ENCODE measurements around the gene ASIC2.

ASIC2 gene

DNA sequence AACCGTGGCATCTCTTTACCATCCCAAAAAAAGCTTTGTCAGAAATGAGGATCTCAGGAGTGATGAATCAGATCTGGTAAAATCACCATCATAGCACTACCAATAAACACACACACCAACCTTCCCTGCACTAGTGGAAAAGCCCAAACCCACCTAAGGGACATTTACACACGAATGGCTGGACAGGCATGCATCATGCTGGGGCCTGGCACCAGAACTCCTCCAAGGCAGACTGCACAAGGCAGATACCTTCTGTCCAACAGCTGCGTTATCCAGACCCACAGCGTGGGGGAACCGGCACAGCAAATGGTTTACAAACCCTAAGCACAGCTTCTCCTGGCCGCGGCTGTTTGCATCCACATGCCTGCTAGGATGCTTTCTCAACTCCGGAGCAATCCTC, 2.8 kb downstream of the ASIC2 start:
- ChIA-PET POLR2A (no interaction called here), CTCF (interaction anchor here (0.7 kb wide), 1 partner anchor 150 kb away, joined by 3 read pairs; no protein-coding TSS in a partner anchor)
- H3K27ac ChIP-seq (ENCODE audit: extremely low read depth, low read depth, low read length) = no peak overlapping the region
- no peaks in the 10 kb centered on the region for H3K9me3 ChIP-seq (ENCODE audit: control insufficient read depth, insufficient read depth, low read depth, low read length)
- no peak overlapping the region for H3K4me3 ChIP-seq (ENCODE audit: low read depth, low read length)
- H3K4me1 ChIP-seq (ENCODE audit: control insufficient read depth, insufficient read depth, low read length) = peaks cover 3% of the 10 kb centered on the region; the same call in 1 of the 2 replicates
- TF ChIP-seq ZBTB20 (tag by site-specific recombination; IDR thresholded peaks at IDR 0.05) (no peak), ZNF157 (tag by site-specific recombination; IDR thresholded peaks at IDR 0.05) (no peak), ZNF776 (tag by site-specific recombination; IDR thresholded peaks at IDR 0.05; ENCODE audit: borderline replicate concordance) (no peak), ZNF677 (tag by site-specific recombination; IDR thresholded peaks at IDR 0.05) (no peak), YY1 (tag by site-specific recombination; IDR thresholded peaks at IDR 0.05) (no peak), ZNF473 (tag by site-specific recombination; IDR thresholded peaks at IDR 0.05) (no peak), SP3 (tag by site-specific recombination; IDR thresholded peaks at IDR 0.05) (no peak), ZNF426 (tag by site-specific recombination; IDR thresholded peaks at IDR 0.05) (no peak), ZNF335 (tag by site-specific recombination; conservative IDR thresholded peaks at IDR 0.05) (no peak), ZNF571 (tag by site-specific recombination; IDR thresholded peaks at IDR 0.05) (no peak), ZNF610 (tag by site-specific recombination; IDR thresholded peaks at IDR 0.05; ENCODE audit: borderline replicate concordance) (no peak), KLF7 (tag by site-specific recombination; IDR thresholded peaks at IDR 0.05; ENCODE audit: borderline replicate concordance) (no peak)
- TF ChIP-seq, protein P1, sequence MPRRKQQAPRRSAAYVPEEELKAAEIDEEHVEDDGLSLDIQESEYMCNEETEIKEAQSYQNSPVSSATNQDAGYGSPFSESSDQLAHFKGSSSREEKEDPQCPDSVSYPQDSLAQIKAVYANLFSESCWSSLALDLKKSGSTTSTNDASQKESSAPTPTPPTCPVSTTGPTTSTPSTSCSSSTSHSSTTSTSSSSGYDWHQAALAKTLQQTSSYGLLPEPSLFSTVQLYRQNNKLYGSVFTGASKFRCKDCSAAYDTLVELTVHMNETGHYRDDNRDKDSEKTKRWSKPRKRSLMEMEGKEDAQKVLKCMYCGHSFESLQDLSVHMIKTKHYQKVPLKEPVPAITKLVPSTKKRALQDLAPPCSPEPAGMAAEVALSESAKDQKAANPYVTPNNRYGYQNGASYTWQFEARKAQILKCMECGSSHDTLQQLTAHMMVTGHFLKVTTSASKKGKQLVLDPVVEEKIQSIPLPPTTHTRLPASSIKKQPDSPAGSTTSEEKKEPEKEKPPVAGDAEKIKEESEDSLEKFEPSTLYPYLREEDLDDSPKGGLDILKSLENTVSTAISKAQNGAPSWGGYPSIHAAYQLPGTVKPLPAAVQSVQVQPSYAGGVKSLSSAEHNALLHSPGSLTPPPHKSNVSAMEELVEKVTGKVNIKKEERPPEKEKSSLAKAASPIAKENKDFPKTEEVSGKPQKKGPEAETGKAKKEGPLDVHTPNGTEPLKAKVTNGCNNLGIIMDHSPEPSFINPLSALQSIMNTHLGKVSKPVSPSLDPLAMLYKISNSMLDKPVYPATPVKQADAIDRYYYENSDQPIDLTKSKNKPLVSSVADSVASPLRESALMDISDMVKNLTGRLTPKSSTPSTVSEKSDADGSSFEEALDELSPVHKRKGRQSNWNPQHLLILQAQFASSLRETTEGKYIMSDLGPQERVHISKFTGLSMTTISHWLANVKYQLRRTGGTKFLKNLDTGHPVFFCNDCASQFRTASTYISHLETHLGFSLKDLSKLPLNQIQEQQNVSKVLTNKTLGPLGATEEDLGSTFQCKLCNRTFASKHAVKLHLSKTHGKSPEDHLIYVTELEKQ (tag by site-specific recombination; IDR thresholded peaks at IDR 0.05; ENCODE audit: borderline replicate concordance) = no peak
- TF ChIP-seq, protein P2, sequence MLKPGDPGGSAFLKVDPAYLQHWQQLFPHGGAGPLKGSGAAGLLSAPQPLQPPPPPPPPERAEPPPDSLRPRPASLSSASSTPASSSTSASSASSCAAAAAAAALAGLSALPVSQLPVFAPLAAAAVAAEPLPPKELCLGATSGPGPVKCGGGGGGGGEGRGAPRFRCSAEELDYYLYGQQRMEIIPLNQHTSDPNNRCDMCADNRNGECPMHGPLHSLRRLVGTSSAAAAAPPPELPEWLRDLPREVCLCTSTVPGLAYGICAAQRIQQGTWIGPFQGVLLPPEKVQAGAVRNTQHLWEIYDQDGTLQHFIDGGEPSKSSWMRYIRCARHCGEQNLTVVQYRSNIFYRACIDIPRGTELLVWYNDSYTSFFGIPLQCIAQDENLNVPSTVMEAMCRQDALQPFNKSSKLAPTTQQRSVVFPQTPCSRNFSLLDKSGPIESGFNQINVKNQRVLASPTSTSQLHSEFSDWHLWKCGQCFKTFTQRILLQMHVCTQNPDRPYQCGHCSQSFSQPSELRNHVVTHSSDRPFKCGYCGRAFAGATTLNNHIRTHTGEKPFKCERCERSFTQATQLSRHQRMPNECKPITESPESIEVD (tag by site-specific recombination; IDR thresholded peaks at IDR 0.05) = no peak
- TF ChIP-seq, protein P3, sequence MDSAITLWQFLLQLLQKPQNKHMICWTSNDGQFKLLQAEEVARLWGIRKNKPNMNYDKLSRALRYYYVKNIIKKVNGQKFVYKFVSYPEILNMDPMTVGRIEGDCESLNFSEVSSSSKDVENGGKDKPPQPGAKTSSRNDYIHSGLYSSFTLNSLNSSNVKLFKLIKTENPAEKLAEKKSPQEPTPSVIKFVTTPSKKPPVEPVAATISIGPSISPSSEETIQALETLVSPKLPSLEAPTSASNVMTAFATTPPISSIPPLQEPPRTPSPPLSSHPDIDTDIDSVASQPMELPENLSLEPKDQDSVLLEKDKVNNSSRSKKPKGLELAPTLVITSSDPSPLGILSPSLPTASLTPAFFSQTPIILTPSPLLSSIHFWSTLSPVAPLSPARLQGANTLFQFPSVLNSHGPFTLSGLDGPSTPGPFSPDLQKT (IDR thresholded peaks at IDR 0.05; ENCODE audit: borderline replicate concordance, low read depth, low read length) = no peak
- TF ChIP-seq, protein P4, sequence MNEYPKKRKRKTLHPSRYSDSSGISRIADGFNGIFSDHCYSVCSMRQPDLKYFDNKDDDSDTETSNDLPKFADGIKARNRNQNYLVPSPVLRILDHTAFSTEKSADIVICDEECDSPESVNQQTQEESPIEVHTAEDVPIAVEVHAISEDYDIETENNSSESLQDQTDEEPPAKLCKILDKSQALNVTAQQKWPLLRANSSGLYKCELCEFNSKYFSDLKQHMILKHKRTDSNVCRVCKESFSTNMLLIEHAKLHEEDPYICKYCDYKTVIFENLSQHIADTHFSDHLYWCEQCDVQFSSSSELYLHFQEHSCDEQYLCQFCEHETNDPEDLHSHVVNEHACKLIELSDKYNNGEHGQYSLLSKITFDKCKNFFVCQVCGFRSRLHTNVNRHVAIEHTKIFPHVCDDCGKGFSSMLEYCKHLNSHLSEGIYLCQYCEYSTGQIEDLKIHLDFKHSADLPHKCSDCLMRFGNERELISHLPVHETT (tag by site-specific recombination; IDR thresholded peaks at IDR 0.05) = no peak
- TF ChIP-seq, protein P5, sequence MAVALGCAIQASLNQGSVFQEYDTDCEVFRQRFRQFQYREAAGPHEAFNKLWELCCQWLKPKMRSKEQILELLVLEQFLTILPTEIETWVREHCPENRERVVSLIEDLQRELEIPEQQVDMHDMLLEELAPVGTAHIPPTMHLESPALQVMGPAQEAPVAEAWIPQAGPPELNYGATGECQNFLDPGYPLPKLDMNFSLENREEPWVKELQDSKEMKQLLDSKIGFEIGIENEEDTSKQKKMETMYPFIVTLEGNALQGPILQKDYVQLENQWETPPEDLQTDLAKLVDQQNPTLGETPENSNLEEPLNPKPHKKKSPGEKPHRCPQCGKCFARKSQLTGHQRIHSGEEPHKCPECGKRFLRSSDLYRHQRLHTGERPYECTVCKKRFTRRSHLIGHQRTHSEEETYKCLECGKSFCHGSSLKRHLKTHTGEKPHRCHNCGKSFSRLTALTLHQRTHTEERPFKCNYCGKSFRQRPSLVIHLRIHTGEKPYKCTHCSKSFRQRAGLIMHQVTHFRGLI (tag by site-specific recombination; IDR thresholded peaks at IDR 0.05) = no peak
- TF ChIP-seq, protein P6, sequence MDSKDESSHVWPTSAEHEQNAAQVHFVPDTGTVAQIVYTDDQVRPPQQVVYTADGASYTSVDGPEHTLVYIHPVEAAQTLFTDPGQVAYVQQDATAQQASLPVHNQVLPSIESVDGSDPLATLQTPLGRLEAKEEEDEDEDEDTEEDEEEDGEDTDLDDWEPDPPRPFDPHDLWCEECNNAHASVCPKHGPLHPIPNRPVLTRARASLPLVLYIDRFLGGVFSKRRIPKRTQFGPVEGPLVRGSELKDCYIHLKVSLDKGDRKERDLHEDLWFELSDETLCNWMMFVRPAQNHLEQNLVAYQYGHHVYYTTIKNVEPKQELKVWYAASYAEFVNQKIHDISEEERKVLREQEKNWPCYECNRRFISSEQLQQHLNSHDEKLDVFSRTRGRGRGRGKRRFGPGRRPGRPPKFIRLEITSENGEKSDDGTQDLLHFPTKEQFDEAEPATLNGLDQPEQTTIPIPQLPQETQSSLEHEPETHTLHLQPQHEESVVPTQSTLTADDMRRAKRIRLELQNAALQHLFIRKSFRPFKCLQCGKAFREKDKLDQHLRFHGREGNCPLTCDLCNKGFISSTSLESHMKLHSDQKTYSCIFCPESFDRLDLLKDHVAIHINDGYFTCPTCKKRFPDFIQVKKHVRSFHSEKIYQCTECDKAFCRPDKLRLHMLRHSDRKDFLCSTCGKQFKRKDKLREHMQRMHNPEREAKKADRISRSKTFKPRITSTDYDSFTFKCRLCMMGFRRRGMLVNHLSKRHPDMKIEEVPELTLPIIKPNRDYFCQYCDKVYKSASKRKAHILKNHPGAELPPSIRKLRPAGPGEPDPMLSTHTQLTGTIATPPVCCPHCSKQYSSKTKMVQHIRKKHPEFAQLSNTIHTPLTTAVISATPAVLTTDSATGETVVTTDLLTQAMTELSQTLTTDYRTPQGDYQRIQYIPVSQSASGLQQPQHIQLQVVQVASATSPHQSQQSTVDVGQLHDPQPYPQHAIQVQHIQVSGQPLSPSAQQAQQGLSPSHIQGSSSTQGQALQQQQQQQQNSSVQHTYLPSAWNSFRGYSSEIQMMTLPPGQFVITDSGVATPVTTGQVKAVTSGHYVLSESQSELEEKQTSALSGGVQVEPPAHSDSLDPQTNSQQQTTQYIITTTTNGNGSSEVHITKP (tag by site-specific recombination; IDR thresholded peaks at IDR 0.05) = no peak
- TF ChIP-seq, protein P7, sequence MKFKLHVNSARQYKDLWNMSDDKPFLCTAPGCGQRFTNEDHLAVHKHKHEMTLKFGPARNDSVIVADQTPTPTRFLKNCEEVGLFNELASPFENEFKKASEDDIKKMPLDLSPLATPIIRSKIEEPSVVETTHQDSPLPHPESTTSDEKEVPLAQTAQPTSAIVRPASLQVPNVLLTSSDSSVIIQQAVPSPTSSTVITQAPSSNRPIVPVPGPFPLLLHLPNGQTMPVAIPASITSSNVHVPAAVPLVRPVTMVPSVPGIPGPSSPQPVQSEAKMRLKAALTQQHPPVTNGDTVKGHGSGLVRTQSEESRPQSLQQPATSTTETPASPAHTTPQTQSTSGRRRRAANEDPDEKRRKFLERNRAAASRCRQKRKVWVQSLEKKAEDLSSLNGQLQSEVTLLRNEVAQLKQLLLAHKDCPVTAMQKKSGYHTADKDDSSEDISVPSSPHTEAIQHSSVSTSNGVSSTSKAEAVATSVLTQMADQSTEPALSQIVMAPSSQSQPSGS (tag by site-specific recombination; IDR thresholded peaks at IDR 0.05; ENCODE audit: low read depth) = no peak
- no peaks in the 10 kb centered on the region for H3K36me3 ChIP-seq (ENCODE audit: control insufficient read depth in 2 of 2, insufficient read depth in 1 of 2, low read length in 2 of 2)
